Iris pigment epithelial cell (primary cell): ENCODE results near the gene HLA-DOB.
A peak's percentile ranks its signal among the peaks of the same experiment; 100 is the strongest.
"Not testable (repeated sequence)": the region's sequence is repeated elsewhere in the genome, so short reads cannot be mapped to it uniquely, and the experiment has no call there.

Experiments
- DNase-seq: peaks from one replicate; pipeline ENCODE4 v3.0.0-alpha.2; 2011; ENCODE audit warnings: low read depth

Gene HLA-DOB

GRCh38 chr6:32807020-32807580 is 9.7 kb downstream of the HLA-DOB start:
- no peak for DNase-seq

GRCh38 chr6:32805404-32805803 is 11.4 kb downstream of the HLA-DOB start:
- not testable (repeated sequence) for DNase-seq

DNA sequence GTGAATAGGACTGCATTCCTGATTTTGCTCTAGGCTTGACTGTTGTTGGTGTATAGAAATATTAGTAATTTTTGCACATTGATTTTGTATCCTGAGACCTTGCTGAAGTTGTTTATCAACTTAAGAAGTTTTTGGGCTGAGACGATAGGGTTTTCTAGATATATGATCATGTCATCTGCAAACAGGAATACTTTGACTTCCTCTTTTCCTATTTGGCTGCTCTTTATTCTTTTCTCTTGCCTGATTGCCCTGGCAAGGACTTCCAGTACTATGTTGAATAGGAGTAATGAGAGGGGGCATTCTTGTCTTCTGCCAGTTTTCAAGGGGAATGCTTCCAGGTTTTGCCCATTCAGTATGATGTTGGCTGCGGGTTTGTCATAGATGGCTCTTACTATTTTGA is 13.4 kb downstream of the HLA-DOB start:
- DNase-seq: no peak

DNA sequence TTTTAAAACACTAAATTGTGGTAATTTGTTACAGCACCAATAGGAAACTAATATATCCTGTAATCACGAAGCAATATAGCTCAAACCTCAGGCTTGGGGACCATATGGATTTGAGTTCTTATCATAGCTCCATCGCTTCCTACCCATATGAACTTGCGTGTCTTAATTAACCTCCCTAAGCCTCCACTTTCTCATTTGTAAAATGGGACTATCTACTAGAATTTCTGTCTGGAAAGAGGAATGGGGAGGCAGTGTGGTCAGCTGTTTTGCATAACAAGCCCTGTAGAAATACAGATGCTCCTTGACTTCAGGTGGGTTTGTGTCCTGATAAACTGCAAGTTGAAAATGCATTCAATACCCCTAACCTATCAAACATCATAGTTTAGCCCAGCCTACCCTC is 17.1 kb downstream of the HLA-DOB start:
- no peak for DNase-seq

DNA sequence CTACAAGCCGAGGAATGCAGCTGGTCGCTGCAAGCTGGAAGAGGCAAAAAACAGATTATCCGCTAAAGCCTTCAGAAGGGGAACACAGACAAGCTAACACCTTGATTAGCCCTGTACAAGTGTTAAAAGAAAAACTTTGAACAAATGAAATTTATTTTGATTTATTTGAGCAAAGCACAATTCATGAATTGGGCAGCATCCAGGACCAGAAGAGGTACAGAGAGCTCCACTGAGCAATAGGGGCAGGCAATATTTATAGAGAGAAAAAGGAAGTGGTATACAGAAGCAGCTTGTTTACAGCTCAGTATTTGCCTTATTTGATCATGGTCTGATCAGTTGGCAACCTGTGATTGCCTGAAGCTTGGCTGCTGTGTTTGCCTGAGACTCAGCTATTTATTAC is 17.6 kb downstream of the HLA-DOB start:
- DNase-seq: no peak

- peak; percentile 45 for DNase-seq
Measured at GRCh38 chr6:32796848-32797776, 19.7 kb downstream of the HLA-DOB start.

DNA sequence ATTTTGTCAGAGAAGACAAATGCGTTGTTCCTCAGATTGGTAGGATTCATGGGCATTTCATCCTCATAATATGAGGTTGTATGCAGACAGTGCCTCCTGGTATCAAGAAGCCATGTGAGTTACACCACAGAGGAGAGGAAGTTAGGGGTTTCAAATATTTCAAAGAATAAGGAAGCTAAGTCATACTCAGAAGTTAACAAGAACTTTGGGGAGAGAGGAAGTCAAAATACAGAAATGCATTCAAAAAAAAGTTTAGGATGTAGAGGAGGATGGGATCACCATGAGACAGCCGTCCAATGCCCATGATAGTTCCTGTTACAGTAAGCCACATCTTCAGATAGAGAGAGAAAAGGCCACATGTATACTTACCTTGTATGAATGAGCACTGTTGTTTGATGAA is 22.3 kb downstream of the HLA-DOB start:
- DNase-seq: no peak

- DNase-seq: no peak
Measured at GRCh38 chr6:32792901-32793435, 23.8 kb downstream of the HLA-DOB start.

GRCh38 chr6:32790306-32790705 is 26.5 kb downstream of the HLA-DOB start:
- DNase-seq: no peak

- DNase-seq: peak; percentile 65
Measured at GRCh38 chr6:32785781-32786533, 30.8 kb downstream of the HLA-DOB start.

GRCh38 chr6:32782923-32783322 is 33.9 kb downstream of the HLA-DOB start:
- not testable (repeated sequence) for DNase-seq

- no peak for DNase-seq
Measured at GRCh38 chr6:32779036-32779435, 37.8 kb downstream of the HLA-DOB start.

- DNase-seq: no peak
Measured at GRCh38 chr6:32775071-32775470, 41.7 kb downstream of the HLA-DOB start.

- DNase-seq: no peak
Measured at GRCh38 chr6:32774426-32774825, 42.4 kb downstream of the HLA-DOB start.

DNA sequence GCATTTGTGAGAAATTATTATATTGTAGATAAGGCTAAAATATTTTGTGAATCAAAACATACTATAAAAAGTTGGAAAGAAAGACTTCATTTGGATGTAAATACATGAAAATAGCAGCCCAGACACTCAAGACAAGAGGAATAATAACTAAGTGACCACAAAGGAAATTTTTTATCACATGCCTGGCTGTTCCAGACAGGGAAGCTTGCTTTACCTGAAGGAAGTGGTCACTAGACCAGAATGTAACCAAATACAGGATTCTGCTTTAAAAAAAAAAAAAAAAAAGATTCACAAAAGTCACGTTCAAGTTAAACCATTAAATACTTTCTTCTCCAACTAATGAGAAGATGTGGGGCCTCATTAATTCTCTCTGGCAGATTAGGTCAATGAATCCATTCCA is 44.1 kb downstream of the HLA-DOB start:
- no peak for DNase-seq

- DNase-seq: no peak
Measured at GRCh38 chr6:32764048-32764447, 52.8 kb downstream of the HLA-DOB start.

DNA sequence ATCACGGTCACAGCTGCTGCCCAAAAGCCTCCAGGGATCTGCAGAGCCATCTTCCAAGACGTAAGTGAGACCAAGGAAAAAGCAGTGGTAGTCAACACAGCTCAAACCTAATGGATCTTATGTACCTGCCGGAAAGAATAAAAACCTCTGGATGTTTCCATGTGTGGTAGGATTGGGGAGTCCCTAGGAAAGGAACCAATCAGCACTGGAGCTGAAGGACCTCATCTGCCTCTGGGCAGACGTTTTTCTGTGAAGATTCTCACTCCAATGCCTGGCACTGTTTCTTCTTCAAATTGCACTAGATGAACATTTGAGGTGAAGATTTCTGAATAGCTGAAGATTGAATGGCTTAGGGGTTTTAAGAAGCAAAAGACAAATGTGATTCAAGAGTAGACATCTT is 53.4 kb downstream of the HLA-DOB start, which contains the start of gene HLA-DQB2:
Gene HLA-DQB2, minus strand, starts transcription at position 112 of the 400 bp plus-strand sequence. Its CDS starts 62 bp downstream, at position 50.
- peak; percentile 8 for DNase-seq
